Lower leg skin (tissue), 4 donors: ENCODE measurements around the gene ATAD3C. TPM values are rescaled to one million over a fixed set of nuclear protein-coding genes. Genes with fewer than 3 reads are reported as not detected.
A peak's percentile ranks its signal among the peaks of the same experiment; 100 is the strongest.
"Not testable (repeated sequence)": the region's sequence is repeated elsewhere in the genome, so short reads cannot be mapped to it uniquely, and the experiment has no call there.

Source experiments
- DNase-seq, 2 donors: peaks; one replicate each; pipeline ENCODE4 v3.0.0-alpha.2; 2019; ENCODE audit warnings: low spot score in 2 of 2
- H3K4me3 ChIP-seq: fragments of 200-600 bp; sonication (generic); 2 replicates; pipeline ENCODE4 v1.5.1; 2017; ENCODE audit warnings: mild to moderate bottlenecking, low read depth; ENCODE audit not compliant: poor library complexity, severe bottlenecking
- CTCF ChIP-seq, 3 donors: fragments of 450-650 bp; IDR thresholded peaks; one replicate each; pipeline ENCODE4 v1.5.1; 2016; ENCODE audit warnings: antibody characterized with exemption in 3 of 3, mild to moderate bottlenecking in 3 of 3, moderate library complexity in 2 of 3
- POLR2A ChIP-seq, 2 donors: fragments of 450-650 bp; IDR thresholded peaks; one replicate each; pipeline ENCODE4 v1.6.1; 2016 to 2017; ENCODE audit warnings: antibody characterized with exemption in 2 of 2, mild to moderate bottlenecking in 1 of 2, moderate library complexity in 1 of 2
- WGBS, 2 donors: methylation state at CpG; one replicate each; pipeline ENCODE4 v1.1.5; 2018; 5-methylcytosine and 5-hydroxymethylcytosine counted together
- intact Hi-C: fragments of 100-400 bp; cut with DNase I; formaldehyde crosslinking; loops from one replicate; pipeline ENCODE4 v1.15.0; 2023; ENCODE audit warnings: low total_unique reads
- total RNA-seq, 4 donors: library from RNA; depleted of rRNA; stranded (reverse); fragments of >200 nt; gene quantifications; one replicate each; pipeline ENCODE4 v1.1.0, GENCODE V29; 2016

The ATAD3C gene
- total RNA-seq, 4 donors from 2014 or later = 0.17 to 2.1 (median 0.63) TPM

DNA sequence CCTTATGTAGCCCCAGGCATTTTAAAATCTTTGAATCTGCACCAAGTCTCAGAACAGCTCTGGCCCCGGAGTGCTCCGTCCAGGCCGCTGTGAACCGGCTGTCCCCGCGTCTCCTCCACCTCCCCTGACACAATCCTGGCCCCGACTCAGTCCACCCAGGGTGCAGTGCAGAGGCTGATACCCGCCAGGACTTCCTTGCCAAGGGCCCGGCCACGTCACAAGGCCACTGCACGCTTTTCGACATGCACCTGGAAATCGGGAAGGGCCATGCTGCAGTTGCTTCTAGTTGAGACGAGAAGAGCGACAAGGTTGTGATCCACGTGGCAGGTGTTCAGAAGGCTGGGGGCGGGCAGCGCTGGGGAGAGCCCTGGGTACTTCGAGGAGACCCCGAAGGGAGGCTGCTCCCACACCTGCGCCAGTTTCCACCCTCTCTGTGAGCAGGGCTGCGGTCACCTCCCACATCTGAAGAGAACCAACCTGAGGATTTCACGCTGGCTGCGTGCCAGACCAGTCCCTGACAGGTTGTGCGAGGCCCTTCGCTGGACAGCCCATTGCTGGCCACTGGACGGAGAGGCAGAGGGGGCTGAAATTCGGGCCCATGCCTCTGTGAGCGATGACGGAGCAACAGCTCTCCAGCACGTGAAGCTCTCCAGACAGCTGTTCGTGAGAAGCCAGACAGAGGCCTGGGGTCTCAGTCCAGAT, 7.3 kb upstream of the ATAD3C start:
- intact Hi-C loops = no loop called here
- TF ChIP-seq POLR2A (IDR thresholded peaks at IDR 0.05) (no peak), CTCF (IDR thresholded peaks at IDR 0.05) (no peak)
- WGBS, 2 donors = 87 to 90% methylated on average over 26 to 32 of the region's 32 CpGs
- no peak for DNase-seq
- H3K4me3 ChIP-seq = no peak overlapping the region

DNA sequence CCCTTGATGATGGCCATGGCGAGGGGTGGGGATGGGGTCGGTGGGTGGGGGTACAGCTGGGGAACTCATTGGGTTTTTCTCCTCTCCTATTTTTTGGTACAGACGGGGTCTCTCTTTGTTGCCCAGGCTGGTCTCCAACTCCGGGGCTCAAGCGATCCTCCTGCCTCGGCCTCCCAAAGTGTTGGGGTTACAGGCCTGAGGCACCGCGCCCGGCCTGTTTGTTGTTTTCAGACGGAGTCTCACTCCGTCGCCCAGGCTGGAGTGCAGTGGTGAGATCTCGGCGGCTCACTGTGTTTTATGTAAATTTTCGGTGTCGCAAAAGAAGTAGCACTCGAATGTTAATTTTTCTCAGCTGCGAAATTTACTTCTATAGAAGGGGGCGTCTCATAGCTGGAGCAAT, 2.9 kb upstream of the ATAD3C start:
- H3K4me3 ChIP-seq, DNase-seq, intact Hi-C loops: not testable (repeated sequence)
- WGBS, 2 donors = 90 to 92% methylated on average over 19 of the region's 19 CpGs

DNA sequence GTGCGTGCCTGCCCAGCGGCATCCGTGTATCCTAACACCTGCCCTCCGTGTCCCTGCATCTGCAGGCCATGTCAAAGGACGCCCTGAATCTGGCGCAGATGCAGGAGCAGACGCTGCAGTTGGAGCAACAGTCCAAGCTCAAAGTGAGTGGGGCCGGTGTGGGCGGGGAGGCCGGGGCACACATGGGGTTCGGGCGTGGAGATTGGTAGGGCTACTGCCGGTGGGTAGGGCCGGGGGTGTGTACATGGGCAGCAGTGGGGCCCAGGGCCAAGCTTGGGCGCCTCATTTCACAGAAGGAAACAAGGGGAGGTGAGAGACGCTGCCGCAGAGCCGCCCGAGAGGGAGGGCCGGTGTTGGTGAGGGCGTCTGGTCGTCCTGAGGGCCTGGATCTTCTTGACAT, 1.1 kb downstream of the ATAD3C start:
- intact Hi-C loops = not testable (repeated sequence)

GRCh38 chr1:1451696-1452364, 2.3 kb downstream of the ATAD3C start:
- DNase-seq = no peak
- WGBS, 2 donors = 88 to 94% methylated on average over 23 to 26 of the region's 26 CpGs
- TF ChIP-seq POLR2A (IDR thresholded peaks at IDR 0.05) = no peak
- TF ChIP-seq CTCF (IDR thresholded peaks at IDR 0.05) = no peak

More for the DNA sequence above, 1.1 kb downstream of the ATAD3C start:
- H3K4me3 ChIP-seq, DNase-seq: not testable (repeated sequence)
- 84 to 86% methylated on average over 22 of the region's 22 CpGs for WGBS, 2 donors

DNA sequence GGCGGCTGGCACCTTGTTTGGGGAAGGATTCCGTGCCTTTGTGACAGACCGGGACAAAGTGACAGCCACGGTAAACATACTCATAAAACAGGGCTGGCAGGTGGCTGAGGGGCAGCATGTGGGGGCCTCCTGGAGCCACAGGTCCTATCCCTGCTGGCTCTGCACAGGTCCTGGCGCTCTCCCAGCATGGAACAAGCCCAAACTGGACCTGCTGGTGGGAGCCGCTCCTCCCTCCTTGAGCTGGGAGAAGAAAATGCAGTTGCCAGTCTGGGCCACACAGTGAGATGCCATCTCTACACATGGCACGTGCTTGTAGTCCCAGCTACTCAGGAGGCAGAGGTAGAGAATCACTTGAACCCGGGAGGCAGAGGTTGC, 2.9 kb downstream of the ATAD3C start:
- 65 to 69% methylated on average over 8 of the region's 8 CpGs for WGBS, 2 donors
- DNase-seq, H3K4me3 ChIP-seq, intact Hi-C loops: not testable (repeated sequence)

More at GRCh38 chr1:1451696-1452364, 2.3 kb downstream of the ATAD3C start:
- intact Hi-C loops = no loop called here
- H3K4me3 ChIP-seq = no peak overlapping the region

DNA sequence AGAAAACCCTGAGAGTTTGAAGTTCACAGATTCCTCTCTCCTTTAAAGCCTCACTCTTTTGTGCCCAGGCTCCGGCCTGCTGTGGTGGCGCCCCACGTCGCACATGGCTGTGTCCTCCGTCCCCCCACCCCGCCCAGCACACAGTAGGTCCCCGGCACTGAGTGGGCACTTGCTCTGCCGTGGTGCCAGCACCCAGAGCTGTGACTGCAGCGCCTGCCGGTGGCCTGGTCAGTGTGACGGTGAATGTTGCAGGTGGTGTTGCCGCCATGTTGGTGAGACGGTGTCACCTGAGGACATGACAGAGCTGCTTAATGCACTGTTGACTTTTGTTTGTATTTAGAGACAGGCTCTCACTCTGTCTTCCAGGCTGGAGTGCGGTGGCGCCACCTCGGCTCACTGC, 3.4 kb downstream of the ATAD3C start:
- TF ChIP-seq CTCF (IDR thresholded peaks at IDR 0.05) (no peak), POLR2A (IDR thresholded peaks at IDR 0.05) (no peak)
- WGBS, 2 donors = 95% methylated on average over 16 of the region's 16 CpGs
- no peak overlapping the region for H3K4me3 ChIP-seq
- DNase-seq = peak in 1 of 2 donors; percentile 78
- intact Hi-C loops = no loop called here

GRCh38 chr1:1454286-1455056, 5.0 kb downstream of the ATAD3C start:
- 86 to 90% methylated on average over 25 to 33 of the region's 41 CpGs for WGBS, 2 donors
- intact Hi-C loops, H3K4me3 ChIP-seq, DNase-seq: not testable (repeated sequence)
